SKM-1 treated with dmso at 0.1 percent for 144 hours (cell line): Measurements from ENCODE around the gene MMP13.
"Not testable (repeated sequence)": the region's sequence is repeated elsewhere in the genome, so short reads cannot be mapped to it uniquely, and the experiment has no call there.

Experiments used
- DNase-seq: peaks from one replicate; lab custom pipeline; 2025; ENCODE audit not compliant: unreplicated experiment; lab: John Stamatoyannopoulos, UW

The MMP13 gene

DNA sequence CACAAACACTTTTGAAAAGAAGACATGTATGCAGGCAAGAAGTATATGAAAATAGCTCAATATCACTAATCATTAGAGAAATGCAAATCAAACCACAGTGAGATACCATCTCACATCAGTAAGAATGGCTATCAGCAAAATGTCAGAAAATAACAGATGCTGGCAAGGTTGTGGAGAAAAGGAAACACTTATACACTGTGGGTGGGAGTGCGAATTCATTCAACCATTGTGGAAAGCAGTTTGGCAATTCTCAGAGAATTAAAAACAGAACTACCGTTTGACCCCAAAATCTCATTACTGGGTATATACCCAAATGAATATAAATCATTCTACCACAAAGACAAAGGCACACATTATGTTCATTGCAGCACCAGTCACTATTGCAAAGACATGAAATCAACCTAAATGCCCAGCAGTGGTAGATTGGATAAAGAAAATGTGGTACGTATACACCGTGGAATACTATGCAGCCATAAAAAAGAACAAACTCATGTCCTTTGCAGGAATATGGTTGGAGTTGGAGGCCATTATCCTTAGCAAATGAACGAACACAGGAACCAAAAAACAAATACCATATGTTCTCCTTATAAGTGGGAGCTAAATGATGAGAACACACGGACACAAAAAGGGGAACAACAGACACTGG is 18.5 kb downstream of the MMP13 start:
- DNase-seq, result no peak

DNA sequence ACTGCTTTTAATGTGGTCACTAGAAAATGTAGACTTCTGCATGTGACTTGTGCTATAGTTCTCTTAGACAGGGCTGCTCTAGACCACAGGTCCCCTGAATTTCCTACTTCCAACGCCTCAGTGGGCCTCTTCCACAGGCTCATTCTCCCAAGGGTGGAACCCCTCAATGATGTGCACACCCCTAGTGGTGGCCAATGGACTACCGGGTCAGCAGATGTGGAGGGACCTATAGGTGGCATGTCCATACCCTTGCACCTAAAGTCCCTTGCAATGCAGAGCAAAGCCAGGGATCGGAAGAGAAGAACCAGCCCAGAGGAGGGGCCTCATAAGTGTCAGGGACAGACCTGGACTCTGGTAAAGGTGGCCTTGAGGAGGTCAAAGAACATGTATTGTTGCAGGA is 20.0 kb downstream of the MMP13 start:
- DNase-seq, result no peak

DNA sequence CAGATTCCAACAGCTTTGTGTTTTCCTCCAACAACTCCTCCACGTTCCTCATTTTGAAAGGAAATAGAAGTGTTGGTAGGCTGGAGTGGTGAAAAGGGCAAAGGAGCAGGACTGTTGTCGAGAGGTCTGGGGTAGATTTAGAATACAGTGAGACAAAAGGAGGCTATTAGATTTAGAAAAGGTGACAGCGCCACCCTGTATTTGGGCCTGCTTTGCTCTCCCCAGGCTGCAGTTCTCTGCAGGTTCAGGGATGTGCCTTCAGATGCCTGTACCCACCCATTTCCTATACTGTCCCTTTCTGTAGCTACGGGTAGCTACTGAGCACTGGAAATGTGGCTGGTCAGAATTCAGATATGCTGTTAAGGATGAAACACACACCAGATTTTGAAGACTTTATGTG is 20.8 kb downstream of the MMP13 start:
- no peak for DNase-seq

DNA sequence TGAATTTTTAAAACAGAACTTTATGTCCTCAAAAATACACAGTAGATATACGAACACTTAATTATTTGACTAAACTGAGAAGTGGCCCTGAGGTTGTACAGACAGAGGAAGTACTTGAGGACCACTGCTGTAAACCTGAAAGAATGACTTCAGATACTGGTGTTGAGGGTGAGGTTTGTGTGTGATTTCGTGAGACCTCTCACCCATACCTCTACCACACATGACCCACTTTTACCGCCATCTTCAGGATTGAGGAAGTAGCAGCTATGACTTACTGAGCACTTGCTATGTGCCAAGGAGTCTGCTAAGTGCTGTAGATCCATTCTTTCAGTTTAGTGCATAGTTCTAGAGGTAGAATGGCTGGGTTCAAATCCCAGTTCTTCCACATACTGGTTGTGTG is 21.9 kb downstream of the MMP13 start:
- peak; percentile 14 for DNase-seq

DNA sequence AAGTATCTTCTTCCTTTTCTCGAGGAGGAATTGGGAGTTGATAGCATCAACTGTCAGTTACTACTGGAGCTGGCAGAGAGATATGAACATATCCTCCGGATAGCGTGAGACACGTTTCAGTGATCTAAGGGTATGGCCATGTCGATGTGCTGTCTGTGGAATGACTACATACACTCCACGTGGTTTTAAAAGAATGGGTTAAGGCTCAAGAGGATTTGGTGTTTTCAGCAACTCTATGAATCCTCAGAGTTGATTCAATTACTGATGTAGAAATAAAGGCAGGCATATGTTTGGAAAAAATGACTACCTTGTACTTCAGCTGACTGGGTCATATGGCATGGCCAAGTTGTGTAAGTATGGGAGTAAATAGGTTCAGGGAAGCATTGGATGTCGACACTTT is 22.9 kb downstream of the MMP13 start:
- no peak for DNase-seq

DNA sequence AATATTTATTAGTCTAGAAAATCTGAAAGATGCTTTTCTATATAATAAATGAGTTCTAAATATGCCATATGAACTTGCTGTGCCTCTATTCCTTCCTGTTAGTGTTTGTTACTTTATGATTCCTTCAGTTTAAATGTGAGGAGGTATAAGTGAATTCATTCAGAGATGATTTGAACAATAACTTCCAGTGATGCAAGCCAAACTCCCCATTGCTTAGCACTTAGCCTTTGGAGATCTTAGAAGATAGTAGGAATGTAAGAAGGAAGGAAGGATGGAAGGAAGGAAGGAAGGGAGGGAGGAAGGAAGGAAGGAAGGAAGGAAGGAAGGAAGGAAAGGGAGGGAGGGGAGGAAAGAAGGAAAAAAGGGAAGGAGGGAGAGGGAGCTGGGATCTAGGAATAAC is 25.1 kb downstream of the MMP13 start:
- DNase-seq, result no peak

DNA sequence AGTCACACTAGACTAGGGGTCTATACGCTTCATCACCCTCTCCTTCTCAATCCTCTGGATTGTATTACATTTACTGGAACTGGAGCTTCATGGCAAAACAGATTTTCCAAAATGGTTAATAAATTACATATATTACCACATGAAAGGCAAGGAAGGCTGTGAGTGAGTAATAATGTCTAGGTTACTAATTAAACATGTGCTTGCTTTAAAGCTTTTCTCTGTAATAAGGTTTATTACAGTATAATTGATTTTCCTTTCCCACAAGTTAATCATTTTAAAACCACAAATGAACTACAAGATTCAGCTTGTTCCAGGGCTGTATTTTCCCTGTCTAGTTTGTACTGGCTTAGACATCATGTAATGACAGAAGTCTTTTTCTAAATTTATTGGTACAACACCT is 25.6 kb downstream of the MMP13 start:
- no peak for DNase-seq

DNA sequence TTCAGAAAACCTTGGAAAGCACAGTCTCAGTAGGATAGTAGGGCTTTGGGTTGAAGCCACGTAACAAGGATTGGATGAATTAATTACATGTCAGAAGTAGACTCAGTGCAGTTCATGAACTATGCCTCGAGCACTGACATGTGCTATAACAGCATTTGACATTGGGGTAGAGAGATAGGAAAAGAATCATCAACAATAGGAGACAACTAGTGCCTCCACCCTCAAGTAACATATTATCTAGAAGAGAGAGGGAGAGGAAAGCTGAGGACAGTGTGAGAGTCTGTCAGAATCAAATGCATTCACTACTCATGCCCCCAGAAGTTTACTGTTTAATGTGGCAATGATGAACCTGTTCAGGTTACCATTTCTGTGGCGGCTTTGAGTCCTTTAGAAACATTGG is 26.4 kb downstream of the MMP13 start:
- DNase-seq, result no peak

DNA sequence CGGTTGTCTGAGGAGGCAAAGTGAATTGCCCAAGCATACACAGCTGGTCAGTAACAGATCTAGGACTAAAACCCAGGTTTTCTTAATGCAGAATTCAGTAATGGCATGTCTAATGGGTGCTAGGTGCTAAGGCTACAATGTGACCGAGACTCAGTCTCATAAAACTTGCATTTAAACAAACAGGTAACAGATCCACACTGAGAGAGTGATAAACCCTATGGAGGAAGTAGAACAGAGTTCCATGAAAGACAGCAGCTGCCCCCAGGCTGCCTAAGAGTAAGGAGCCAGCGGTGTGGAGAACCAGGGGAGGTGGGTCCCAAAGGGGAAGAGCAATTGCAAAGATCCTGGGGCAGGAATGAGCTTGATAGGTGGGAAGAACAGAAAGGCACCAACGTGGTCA is 27.3 kb downstream of the MMP13 start:
- no peak for DNase-seq

DNA sequence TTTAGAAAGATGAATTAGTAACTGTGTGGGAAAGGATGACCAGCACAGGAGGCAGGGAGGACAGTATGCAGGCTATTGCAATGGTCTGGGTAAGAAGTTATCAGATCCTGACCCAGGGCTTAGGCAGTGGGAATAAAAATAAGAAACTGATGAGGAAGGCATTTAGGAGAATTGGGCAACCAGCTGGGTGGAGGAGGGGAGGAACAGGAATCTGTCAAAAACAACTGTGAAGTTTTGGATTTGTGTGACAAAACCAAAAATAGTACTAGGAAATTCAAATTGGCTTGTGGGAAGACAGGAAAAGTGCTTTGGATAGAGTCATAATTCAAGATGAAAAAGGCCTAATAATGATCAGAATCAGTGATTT is 27.9 kb downstream of the MMP13 start:
- no peak for DNase-seq

DNA sequence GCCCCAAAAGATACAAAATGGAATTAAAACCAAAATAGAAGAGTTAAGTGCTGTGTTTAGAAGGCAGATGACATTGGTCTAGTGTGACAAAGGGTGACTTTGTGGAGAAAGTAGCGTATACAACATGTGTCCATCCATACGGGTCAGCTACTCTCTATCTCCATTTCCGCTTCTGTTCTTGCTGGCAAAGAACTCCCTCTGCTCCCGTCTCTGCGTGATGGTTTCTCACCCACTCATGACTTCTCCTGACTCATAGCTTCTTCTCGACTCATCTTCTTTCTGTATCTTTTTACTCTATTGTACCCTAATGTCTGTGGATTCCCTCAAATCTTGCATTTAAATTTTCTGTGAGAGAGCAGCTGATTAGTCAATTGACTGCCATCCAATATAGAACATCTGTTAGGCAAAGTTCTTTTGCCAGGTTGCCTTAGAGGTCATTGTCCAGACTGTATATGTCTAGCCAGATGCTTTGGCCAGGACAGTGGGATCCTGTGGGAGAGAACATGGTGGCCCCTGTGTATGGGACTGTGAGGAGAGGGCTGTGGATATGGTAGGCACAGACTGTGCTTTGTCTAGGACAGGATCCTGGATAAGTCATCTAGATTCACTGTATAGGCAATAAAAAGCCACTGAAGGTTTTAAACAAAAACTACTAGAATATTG is 28.4 kb downstream of the MMP13 start:
- DNase-seq, result no peak

DNA sequence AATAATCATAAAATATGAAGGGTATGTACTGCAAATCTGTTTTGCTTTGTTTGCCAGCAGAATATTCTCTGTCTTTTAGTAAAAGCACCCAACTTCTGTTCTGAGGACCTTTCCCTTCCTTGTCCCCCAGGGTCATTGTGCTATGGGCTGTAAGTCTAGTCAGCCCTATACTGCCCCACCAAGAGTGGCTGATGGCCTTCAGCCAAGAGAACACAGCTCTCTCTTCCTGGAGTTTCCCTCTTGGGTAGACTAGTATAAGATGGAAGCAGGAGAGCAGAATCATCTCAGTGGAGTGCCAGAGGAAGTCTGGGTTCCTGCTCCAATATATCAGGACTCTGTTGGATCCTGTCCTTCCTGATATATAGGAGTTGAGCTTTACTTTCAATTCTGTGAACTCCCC is 29.0 kb downstream of the MMP13 start:
- no peak for DNase-seq

DNA sequence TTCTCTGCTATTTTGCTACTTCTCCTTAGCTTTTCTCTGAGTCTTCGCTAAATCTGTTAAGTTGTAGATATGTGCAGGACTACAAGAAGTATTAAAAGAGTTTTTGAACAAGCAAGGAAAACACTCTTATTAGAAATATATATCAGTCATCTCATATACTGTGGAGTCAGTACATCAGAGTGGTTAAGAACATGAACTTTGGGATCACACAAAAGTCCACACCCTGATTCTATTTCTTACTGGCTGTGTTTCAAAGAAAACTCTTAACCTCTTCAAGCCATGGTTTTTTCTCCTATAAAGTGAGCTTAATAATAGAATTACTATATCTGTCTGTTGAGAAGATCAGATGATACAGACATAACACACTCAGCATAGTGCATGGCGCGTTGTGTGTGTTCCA is 29.5 kb downstream of the MMP13 start:
- no peak for DNase-seq

DNA sequence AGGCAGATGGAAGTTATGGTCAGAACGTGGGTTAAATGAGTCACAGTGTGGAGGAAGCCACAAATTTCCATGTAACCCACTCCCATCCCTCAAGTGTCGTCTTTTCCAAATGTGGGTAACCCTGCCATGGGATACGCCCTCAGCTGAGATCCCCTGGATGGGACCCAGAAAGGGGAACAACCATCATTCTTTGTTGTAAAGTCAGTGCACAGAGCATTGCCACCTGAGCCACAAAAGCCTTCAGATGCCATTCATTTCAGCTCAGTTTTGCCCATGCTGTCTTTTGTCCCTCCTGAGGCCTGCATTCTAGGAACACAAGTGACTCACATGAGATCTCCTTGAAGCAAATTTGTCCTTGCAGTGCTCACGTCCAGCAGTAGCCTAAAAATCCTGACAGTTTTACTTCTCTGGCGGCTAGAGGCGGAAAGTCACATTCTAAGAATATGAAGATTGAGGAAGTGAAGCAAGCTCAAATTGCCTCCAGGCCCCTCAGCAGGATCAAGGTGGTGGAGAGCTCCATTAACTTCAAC is 30.6 kb downstream of the MMP13 start:
- DNase-seq, result peak; percentile 64

DNA sequence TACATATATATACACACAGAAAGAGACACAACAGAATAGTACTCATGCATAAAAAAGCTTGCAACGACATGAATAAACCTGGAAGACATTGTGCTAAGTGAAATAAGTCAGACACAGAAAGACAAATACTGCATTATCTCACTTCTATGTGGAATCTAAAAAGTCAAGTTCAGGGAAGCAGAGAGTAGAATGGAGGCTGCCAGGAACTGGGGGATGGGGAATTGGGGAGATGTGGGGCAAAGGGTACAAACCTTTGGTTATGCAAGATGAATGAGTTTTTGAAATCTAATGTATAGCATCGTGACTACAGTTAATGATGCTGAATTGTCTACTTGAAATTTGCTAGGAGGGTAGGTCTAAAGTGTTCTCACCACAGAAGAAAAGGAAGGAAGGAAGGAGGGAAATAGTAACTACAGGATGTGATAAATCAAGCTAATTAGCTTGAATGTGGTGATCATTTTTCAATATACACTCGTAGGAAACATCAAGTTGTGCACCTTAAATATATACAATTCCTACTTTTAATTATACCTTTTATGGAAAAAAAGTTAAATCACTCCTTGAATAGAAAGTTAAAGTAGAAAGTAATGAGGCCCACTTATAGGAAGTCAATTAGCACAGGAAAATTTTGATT is 33.8 kb downstream of the MMP13 start:
- DNase-seq, result no peak

DNA sequence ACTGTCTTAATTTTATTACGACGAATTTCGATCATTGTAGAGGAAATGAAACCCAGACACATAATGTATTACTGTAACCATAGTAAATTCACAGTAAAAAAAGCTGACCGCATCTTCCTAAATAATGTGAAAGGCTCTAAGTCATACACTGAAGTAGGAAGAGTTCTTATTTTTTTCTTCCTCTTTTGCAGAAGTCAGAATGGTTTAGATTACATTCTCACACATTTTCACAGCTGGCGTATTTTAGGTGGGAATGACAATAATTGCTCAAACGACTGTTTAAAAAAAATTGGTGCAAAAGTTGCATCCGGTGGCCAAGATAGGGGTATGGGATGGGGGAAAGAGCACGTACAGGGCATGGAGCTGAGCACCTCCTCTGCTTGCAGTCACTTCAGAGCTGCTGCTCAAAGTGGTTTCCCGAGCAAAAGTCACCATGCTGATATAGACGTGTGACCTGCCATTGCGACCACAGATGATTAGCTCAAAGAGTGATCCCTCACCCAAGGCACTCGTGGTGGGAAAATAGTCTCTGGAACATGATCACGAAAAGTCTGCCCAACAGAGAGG is 35.3 kb downstream of the MMP13 start:
- DNase-seq, result peak; percentile 59

DNA sequence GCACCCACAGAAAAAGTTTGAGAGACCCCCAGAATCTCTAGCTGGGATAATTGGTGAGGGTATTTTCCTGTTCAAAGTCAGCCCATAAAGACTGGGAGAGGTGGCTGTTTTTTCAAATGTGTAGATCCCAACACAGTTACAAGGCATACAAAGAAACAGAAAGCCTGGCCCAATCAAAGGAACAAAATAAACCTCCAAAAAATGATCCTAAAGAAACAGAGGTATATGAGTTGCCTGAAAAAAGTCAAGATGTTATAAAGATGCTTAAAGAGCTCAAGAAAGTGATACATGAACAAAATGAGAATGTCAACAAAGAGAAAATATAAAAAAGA is 40.5 kb downstream of the MMP13 start:
- no peak for DNase-seq

DNA sequence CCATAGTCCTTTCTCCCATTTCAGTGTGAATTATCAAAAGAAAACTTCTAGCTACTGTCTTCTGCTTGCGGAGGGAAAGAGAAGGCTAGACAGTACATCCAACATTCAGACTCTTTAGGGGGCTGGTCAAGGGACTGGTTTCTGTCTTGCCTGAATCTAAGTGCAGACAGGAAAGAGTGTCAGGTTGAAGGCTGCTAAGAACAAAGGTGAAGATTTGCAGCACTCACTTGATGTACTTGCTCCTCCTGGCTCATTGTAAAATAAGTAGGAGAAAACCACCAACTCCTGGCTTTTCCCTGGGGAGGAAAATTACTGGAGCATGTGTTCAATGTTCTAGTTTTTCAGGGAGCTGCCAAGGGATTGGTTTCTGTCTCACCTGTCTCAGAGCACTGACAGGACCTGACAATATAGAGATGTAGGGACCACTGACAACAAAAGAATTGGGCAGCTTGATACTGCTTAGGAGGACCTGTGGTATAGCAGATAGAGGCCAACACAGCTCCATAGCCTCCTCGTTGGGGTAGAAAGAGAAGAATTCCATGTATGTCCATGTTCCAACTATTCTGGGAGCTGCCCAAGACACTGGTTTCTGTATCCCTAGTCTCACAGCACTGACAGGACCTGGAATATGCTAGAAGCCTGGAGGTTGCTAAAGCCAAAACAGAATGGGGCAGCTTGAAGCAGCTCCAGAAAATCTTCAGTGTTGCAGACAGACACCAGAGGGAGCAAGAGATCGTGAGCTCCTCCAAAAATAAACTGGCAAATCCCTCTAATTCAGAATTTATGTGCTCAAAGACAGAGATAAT is 41.1 kb downstream of the MMP13 start:
- peak; percentile 10 for DNase-seq

DNA sequence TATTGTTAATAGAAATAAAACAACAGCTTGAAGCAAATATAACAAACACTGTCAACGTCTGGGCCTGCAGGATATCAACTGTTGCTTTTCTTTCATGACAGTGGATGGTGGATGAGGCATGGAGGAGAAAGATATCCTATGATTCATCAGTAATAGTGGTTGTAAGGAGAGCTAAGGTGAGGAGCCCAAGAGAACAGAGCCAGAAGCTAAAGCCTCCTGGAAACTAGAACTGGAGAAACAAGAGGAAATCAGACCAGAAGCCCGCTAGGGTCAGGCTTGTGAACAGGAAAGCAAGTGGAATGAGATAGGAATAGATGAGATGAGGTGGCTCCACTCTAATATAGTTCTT is 43.1 kb downstream of the MMP13 start:
- DNase-seq, result no peak

DNA sequence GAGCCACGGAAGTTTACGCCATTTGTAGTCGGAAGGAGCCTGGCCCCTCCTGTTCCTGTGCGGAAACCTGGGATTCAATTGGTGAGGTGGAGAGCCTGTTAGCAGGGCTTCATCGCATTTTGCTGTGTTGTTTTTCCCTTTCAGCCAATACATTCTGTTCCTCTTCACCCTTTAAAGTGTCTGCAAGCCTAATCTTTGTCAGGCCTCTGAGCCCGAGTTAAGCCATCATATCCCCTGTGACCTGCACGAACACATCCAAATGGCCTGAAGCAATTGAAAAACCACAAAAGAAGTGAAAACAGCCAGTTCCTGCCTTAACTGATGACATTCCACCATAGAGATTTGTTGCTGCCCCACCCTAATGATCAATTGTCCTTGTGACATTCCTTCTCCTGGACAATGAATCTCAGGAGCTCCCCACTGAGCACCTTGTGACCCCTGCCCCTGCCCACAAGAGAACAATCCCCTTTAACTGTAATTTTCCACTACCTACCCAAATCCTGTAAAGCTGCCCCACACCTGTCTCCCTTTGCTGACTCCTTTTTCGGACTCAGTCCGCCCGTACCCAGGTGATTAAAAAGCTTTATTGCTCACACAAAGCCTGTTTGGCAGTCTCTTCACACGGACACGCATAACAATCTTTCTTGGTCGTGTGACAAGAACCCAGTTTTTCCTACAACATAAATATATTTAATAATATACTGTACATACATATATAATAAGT is 43.6 kb downstream of the MMP13 start:
- no peak for DNase-seq

DNA sequence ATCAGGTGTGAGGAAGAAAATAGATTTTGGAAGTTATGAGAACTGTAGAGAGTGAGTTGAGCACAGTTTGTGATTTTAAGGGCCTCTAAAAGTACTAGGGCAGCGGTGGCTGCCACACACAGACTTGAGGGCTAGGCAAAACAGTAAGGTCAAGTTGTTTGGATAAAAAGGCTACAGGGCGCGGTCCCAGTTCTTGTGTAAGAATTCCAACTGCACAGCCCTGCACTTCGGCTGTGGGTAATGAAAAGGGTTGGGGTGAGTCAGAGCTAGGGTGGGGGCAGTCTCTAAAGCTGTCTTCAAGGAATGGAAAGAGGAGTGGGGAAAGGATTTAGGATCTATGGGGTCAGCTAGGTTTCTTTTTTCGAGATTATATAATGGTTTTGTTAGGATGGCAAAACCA is 49.7 kb downstream of the MMP13 start:
- not testable (repeated sequence) for DNase-seq
